H7 (cell line): Measurements from ENCODE around the gene MED15. TPM values are rescaled to one million over a fixed set of nuclear protein-coding genes. Genes with fewer than 3 reads are reported as not detected.
"Not testable (repeated sequence)": the region's sequence is repeated elsewhere in the genome, so short reads cannot be mapped to it uniquely, and the experiment has no call there.

ENCODE experiments used
- DNase-seq: peaks from one replicate; pipeline ENCODE4 v3.0.0; 2012
- H3K27me3 ChIP-seq: 2 replicates; pipeline ENCODE4 v1.6.0; 2011; ENCODE audit warnings: mild to moderate bottlenecking, low read length; ENCODE audit not compliant: control insufficient read depth, insufficient read depth
- H3K36me3 ChIP-seq: replicated peaks from 2 replicates; pipeline ENCODE4 v1.5.1; 2011; ENCODE audit warnings: low read length; ENCODE audit not compliant: control insufficient read depth, insufficient read depth
- H3K4me3 ChIP-seq: 2 replicates; pipeline ENCODE4 v1.5.1; 2011; ENCODE audit warnings: low read depth, mild to moderate bottlenecking, control low read depth, low read length, moderate library complexity; ENCODE audit not compliant: insufficient read depth
- total RNA-seq: library from RNA; depleted of rRNA; stranded (reverse); fragments of >200 nt; shearing (Covaris generic); gene quantifications from 2 replicates; pipeline ENCODE4 v1.2.3, GENCODE V29; 2014

MED15 gene
- total RNA-seq, 1 experiment from 2014 or later, result 24.4 TPM

GRCh38 chr22:20616451-20617043 lies 109.1 kb downstream of the MED15 start:
- Histone ChIP-seq H3K4me3 (no peak overlapping the region), H3K27me3 (no peaks in the 10 kb centered on the region), H3K36me3 (no peaks in the 10 kb centered on the region)
- no peak for DNase-seq

- no peak for DNase-seq
- Histone ChIP-seq H3K36me3 (no peaks in the 10 kb centered on the region), H3K27me3 (no peaks in the 10 kb centered on the region), H3K4me3 (no peak overlapping the region)
Observed at GRCh38 chr22:20618488-20618887, 111.1 kb downstream of the MED15 start.

GRCh38 chr22:20619045-20619892 lies 111.9 kb downstream of the MED15 start:
- DNase-seq, result no peak
- Histone ChIP-seq H3K27me3 (no peaks in the 10 kb centered on the region), H3K36me3 (no peaks in the 10 kb centered on the region), H3K4me3 (no peak overlapping the region)

- not testable (repeated sequence) for H3K27me3 ChIP-seq, H3K4me3 ChIP-seq, H3K36me3 ChIP-seq, DNase-seq
Observed at GRCh38 chr22:20619893-20620194, 112.4 kb downstream of the MED15 start.

- Histone ChIP-seq H3K27me3 (no peaks in the 10 kb centered on the region), H3K4me3 (no peak overlapping the region), H3K36me3 (no peaks in the 10 kb centered on the region)
- DNase-seq, result no peak
Observed at GRCh38 chr22:20621162-20621561, 113.8 kb downstream of the MED15 start.

GRCh38 chr22:20622650-20623339 lies 115.4 kb downstream of the MED15 start:
- Histone ChIP-seq H3K27me3 (no peaks in the 10 kb centered on the region), H3K4me3 (no peak overlapping the region), H3K36me3 (no peaks in the 10 kb centered on the region)
- DNase-seq, result no peak

GRCh38 chr22:20624161-20624616 lies 116.8 kb downstream of the MED15 start:
- DNase-seq, result no peak
- Histone ChIP-seq H3K27me3 (no peaks in the 10 kb centered on the region), H3K4me3 (no peak overlapping the region), H3K36me3 (no peaks in the 10 kb centered on the region)

GRCh38 chr22:20625270-20625669 lies 117.9 kb downstream of the MED15 start:
- H3K4me3 ChIP-seq, result no peak overlapping the region
- DNase-seq, result no peak
- no peaks in the 10 kb centered on the region for H3K27me3 ChIP-seq
- no peaks in the 10 kb centered on the region for H3K36me3 ChIP-seq

- Histone ChIP-seq H3K4me3 (no peak overlapping the region), H3K36me3 (no peaks in the 10 kb centered on the region), H3K27me3 (no peaks in the 10 kb centered on the region)
- no peak for DNase-seq
Observed at GRCh38 chr22:20626811-20627210, 119.4 kb downstream of the MED15 start.

GRCh38 chr22:20627432-20627831 lies 120.0 kb downstream of the MED15 start:
- DNase-seq, result no peak
- Histone ChIP-seq H3K4me3 (no peak overlapping the region), H3K27me3 (no peaks in the 10 kb centered on the region), H3K36me3 (no peaks in the 10 kb centered on the region)

GRCh38 chr22:20628081-20628939 lies 120.9 kb downstream of the MED15 start:
- H3K4me3 ChIP-seq, result no peak overlapping the region
- DNase-seq, result no peak
- no peaks in the 10 kb centered on the region for H3K27me3 ChIP-seq
- no peaks in the 10 kb centered on the region for H3K36me3 ChIP-seq

- H3K27me3 ChIP-seq, result no peaks in the 10 kb centered on the region
- no peak for DNase-seq
- H3K4me3 ChIP-seq, result no peak overlapping the region
- H3K36me3 ChIP-seq, result no peaks in the 10 kb centered on the region
Observed at GRCh38 chr22:20629401-20629800, 122.0 kb downstream of the MED15 start.

GRCh38 chr22:20630873-20631617 lies 123.6 kb downstream of the MED15 start:
- H3K4me3 ChIP-seq, result no peak overlapping the region
- no peaks in the 10 kb centered on the region for H3K27me3 ChIP-seq
- no peaks in the 10 kb centered on the region for H3K36me3 ChIP-seq
- DNase-seq, result no peak

GRCh38 chr22:20632082-20632481 lies 124.7 kb downstream of the MED15 start:
- H3K36me3 ChIP-seq, result no peaks in the 10 kb centered on the region
- H3K27me3 ChIP-seq, result no peaks in the 10 kb centered on the region
- H3K4me3 ChIP-seq, result no peak overlapping the region
- no peak for DNase-seq
